Measurements from ENCODE around the gene ANKS6. TPM values are rescaled to one million over a fixed set of nuclear protein-coding genes. Genes with fewer than 3 reads are reported as not detected.

ANKS6 gene
- total RNA-seq, 4 donors from 2014 or later = 11.0 to 21.7 (median 15.3) TPM

DNA sequence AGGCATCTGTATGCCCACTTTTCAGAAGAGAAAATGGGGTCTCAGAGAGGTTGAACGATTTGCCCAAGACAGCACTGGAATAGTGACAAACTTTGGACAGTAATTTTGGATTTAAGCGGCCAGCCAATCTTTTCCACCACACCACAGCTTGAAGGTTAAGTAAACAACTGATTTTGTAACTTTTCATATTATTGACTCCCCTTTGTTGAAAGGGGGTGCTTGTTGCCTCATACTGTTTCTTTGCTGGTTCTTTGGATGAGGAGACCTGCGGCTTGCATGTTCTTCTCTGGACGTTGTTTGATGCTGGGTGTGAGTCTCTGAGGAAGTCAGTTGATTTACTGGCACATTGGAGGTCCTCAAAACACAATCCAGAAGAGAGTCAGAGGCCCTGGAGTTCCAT is 76.0 kb downstream of the ANKS6 start:
- 77 to 93% methylated on average over 4 of the region's 4 CpGs for WGBS, 2 donors
- no peaks in the 10 kb centered on the region for H3K9me3 ChIP-seq
- DNase-seq = no peak

DNA sequence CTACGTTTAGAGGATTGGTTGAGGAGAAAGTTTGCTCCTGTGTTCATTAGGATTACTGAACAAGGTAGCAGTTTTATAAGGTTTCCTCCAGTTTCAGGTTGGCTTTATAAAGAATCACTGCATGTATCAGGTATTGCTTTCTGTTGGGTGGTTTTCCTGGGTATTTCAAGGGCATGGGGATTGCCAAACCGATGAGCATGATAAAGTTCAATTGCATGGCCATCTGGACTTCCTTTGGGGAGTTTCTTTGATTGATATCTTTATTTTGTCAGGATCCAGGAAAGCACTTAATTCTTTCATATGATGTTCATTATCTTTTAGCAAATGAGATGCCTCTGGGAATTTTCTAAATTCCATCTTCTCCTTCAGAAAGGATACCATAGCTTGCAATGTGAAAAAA is 77.3 kb downstream of the ANKS6 start:
- intact Hi-C loops (cut with DNase I) = no loop called here
- no peaks in the 10 kb centered on the region for H3K36me3 ChIP-seq
- TF ChIP-seq, protein P1, sequence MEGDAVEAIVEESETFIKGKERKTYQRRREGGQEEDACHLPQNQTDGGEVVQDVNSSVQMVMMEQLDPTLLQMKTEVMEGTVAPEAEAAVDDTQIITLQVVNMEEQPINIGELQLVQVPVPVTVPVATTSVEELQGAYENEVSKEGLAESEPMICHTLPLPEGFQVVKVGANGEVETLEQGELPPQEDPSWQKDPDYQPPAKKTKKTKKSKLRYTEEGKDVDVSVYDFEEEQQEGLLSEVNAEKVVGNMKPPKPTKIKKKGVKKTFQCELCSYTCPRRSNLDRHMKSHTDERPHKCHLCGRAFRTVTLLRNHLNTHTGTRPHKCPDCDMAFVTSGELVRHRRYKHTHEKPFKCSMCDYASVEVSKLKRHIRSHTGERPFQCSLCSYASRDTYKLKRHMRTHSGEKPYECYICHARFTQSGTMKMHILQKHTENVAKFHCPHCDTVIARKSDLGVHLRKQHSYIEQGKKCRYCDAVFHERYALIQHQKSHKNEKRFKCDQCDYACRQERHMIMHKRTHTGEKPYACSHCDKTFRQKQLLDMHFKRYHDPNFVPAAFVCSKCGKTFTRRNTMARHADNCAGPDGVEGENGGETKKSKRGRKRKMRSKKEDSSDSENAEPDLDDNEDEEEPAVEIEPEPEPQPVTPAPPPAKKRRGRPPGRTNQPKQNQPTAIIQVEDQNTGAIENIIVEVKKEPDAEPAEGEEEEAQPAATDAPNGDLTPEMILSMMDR (IDR thresholded peaks at IDR 0.05) = no peak
- no peak for TF ChIP-seq POLR2A (IDR thresholded peaks at IDR 0.05)

More for the DNA sequence above, 76.0 kb downstream of the ANKS6 start:
- H3K4me1 ChIP-seq = no peaks in the 10 kb centered on the region
- H3K4me3 ChIP-seq = no peak overlapping the region
- no peak for TF ChIP-seq POLR2A (IDR thresholded peaks at IDR 0.05)
- TF ChIP-seq, protein P1 (IDR thresholded peaks at IDR 0.05) = no peak
- intact Hi-C loops (cut with DNase I) = no loop called here
- no peaks in the 10 kb centered on the region for H3K36me3 ChIP-seq
- peaks cover 0 to 43% (median 0%) of the 10 kb centered on the region in 4 donors for H3K27me3 ChIP-seq
- no peak overlapping the region for H3K27ac ChIP-seq

DNA sequence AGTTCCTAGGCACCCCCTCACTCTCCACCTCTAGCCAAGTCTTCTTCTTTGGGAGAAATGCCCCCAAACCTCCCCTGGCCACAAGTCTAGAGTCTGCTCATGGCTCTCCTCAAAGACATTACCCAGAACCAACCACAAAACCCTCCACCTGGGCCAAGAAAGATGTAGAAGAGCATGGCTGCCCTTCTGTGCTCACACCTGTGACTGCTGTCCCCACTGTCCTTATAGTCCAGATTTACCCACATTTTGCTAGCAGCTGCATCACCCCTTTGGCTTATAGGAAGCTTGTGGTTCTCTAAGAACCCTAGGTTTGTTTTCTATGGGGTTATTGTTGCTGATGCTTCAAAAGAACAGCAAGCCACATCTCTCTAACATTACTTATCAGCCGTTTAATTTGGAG is 81.5 kb downstream of the ANKS6 start:
- 25 to 55% methylated on average over 1 of the region's 1 CpG for WGBS, 2 donors
- intact Hi-C loops (cut with DNase I) = no loop called here
- TF ChIP-seq, protein P1 (IDR thresholded peaks at IDR 0.05) = no peak
- no peak for TF ChIP-seq POLR2A (IDR thresholded peaks at IDR 0.05)
- Histone ChIP-seq H3K4me1 (no peaks in the 10 kb centered on the region), H3K9me3 (no peaks in the 10 kb centered on the region), H3K27ac (no peak overlapping the region), H3K36me3 (no peaks in the 10 kb centered on the region), H3K4me3 (no peak overlapping the region), H3K27me3 (peaks cover 0 to 48% (median 2%) of the 10 kb centered on the region in 4 donors)
- no peak for DNase-seq

More for the DNA sequence above, 77.3 kb downstream of the ANKS6 start:
- no peak overlapping the region for H3K4me3 ChIP-seq
- H3K27me3 ChIP-seq = peaks cover 0 to 32% (median 0%) of the 10 kb centered on the region in 4 donors
- no peaks in the 10 kb centered on the region for H3K9me3 ChIP-seq
- H3K4me1 ChIP-seq = no peaks in the 10 kb centered on the region
- 53 to 69% methylated on average over 2 of the region's 2 CpGs for WGBS, 2 donors
- no peak overlapping the region for H3K27ac ChIP-seq
- DNase-seq = no peak

DNA sequence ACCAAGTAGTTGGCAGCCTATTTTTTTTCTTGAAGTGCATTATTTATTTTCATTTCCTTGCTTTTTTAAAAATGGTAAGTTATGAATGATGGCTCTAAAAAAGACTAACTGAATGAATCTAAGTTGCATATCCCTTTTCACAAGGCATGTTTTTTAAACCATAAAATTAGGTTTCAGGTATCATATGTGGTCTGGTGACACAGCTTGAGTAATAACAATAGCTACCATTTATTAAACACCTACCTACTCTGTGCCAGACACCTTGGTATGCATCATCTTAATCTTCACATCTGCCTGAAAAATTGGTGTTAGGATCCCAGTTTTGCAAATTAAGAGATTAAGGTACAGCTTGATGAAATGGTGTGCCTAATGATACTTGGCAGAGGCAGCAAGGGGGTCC is 83.4 kb downstream of the ANKS6 start:
- Histone ChIP-seq H3K4me3 (no peak overlapping the region), H3K4me1 (peaks cover 0 to 14% (median 4%) of the 10 kb centered on the region in 3 donors), H3K27ac (no peak overlapping the region), H3K36me3 (no peaks in the 10 kb centered on the region), H3K9me3 (no peaks in the 10 kb centered on the region), H3K27me3 (peaks cover 2 to 66% (median 13%) of the 10 kb centered on the region in 4 donors)
- intact Hi-C loops (cut with DNase I) = no loop called here
- TF ChIP-seq, protein P1 (IDR thresholded peaks at IDR 0.05) = no peak
- TF ChIP-seq POLR2A (IDR thresholded peaks at IDR 0.05) = no peak
- no peak for DNase-seq

DNA sequence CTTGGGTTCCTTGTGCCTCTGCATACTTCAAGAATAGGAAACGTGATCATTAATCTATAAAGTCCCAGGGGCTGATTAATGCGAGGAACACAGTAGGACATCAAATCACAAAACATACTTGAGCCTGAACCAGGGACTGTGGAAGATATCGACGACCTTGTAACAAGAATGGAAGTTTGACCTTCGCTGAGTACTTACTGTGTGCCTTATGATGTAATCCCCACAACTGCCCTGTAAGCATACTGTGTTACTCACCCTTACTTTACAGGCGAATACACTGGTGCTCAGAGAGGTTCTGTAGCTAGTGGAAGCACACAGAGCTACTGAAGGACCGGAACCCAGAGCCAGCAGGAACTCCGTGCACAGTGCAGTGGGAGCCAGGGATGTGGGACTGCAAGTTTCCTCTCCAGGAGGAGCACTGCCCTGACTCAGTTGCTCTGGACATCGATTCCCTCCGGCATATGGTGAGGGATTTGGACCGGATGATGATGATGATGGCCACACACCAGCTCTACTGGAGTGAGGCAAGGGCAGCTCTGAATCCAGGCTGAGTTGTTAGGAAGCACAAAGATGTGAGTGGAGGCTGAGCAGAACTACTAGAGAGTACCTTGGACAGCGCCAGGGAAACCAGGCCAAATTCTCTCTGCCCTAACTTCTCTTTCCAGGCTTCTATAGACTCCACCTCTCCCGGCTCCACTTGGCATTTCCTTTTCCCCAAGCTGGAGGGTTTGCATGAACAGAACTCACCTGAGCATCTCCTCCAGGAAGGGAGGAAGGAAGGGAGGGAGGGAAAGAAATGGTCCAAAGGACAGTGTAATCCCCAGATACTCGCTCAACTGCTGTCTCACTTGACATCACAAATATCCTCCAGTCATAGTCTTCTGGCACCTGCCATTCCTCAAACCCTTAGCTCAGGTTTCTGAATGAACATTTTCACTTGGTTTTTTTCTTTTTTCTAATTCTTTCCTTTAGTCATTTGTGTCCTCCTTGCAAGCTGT is 86.1 kb downstream of the ANKS6 start:
- WGBS, 2 donors = 64 to 66% methylated on average over 12 to 13 of the region's 14 CpGs

More for the DNA sequence above, 86.1 kb downstream of the ANKS6 start:
- Histone ChIP-seq H3K9me3 (no peaks in the 10 kb centered on the region), H3K36me3 (no peaks in the 10 kb centered on the region), H3K4me3 (no peak overlapping the region), H3K4me1 (peaks cover 4 to 27% (median 7%) of the 10 kb centered on the region in 3 donors), H3K27me3 (peaks cover 9 to 80% (median 23%) of the 10 kb centered on the region in 4 donors), H3K27ac (no peak overlapping the region)
- no peak for TF ChIP-seq POLR2A (IDR thresholded peaks at IDR 0.05)
- TF ChIP-seq, protein P1 (IDR thresholded peaks at IDR 0.05) = no peak
- intact Hi-C loops (cut with DNase I) = no loop called here
- DNase-seq = no peak

Data from esophagus squamous epithelium (tissue), 5 donors.